H1 (cell line): Measurements from ENCODE around the gene MIPEP. TPM values are rescaled to one million over a fixed set of nuclear protein-coding genes. Genes with fewer than 3 reads are reported as not detected.

Experiments used
- JUND ChIP-seq: IDR thresholded peaks from 2 replicates; pipeline ENCODE4 v1.6.1; 2011; ENCODE audit warnings: mild to moderate bottlenecking, improper control_type of control experiment, low read length
- POLR2A ChIP-seq, 2 experiments: IDR thresholded peaks; 1 replicate in 1 of 2; 2 replicates in 1 of 2; pipeline ENCODE4 v1.6.1; 2011; ENCODE audit warnings: low read depth in 2 of 2, low read length in 2 of 2, mild to moderate bottlenecking in 2 of 2; ENCODE audit errors: control extremely low read depth in 1 of 2
- POU5F1 ChIP-seq: IDR thresholded peaks from 2 replicates; pipeline ENCODE4 v1.6.1; 2011; ENCODE audit warnings: low read depth, mild to moderate bottlenecking, low read length, moderate library complexity
- SIX5 ChIP-seq: IDR thresholded peaks from 2 replicates; pipeline ENCODE4 v1.6.1; 2011; ENCODE audit warnings: mild to moderate bottlenecking, low read depth, low read length
- TEAD4 ChIP-seq: IDR thresholded peaks from 2 replicates; pipeline ENCODE4 v1.6.1; 2012; ENCODE audit warnings: low read depth, low read length, inconsistent platforms, mixed read lengths
- ZNF274 ChIP-seq: IDR thresholded peaks from 2 replicates; pipeline ENCODE4 v1.7.0; 2012; ENCODE audit warnings: low read length, borderline replicate concordance; ENCODE audit errors: extremely low read depth
- polyA plus RNA-seq, 7 experiments: library from polyadenylated mRNA; depleted of rRNA in 3 of 7; stranded (reverse) in 5 of 7; unstranded in 2 of 7; fragments of >200 nt in 5 of 7; fragments of 200-250 nt in 2 of 7; gene quantifications; 1 replicate in 5 of 7; 2 replicates in 1 of 7; 4 replicates in 1 of 7; pipeline versions ENCODE4 v1.2.1 to v1.2.3, GENCODE V29; 2011 to 2013; ENCODE audit warnings: missing spikeins in 2 of 7, mixed read lengths in 2 of 7
- total RNA-seq: library from RNA; stranded (reverse); fragmentation: NEBNext Ultra II Directional; extraction: Animal tissue kit (Norgen Biotek cat#: 25700); gene quantifications from 2 replicates; pipeline ENCODE4 v1.2.1, GENCODE V29; 2021
- TF ChIP-seq, protein P1 (sequence below): fragments of 300-600 bp; sonication (generic); IDR thresholded peaks from 2 replicates; pipeline ENCODE4 v1.7.1; 2012; ENCODE audit warnings: low read length, moderate library complexity, mild to moderate bottlenecking, inconsistent platforms; ENCODE audit not compliant: insufficient replicate concordance
- TF ChIP-seq, protein P2 (sequence below): IDR thresholded peaks from 2 replicates; pipeline ENCODE4 v1.6.1; 2012; ENCODE audit warnings: low read length, inconsistent platforms

MIPEP gene
- total and polyA plus RNA-seq, 2 of the 8 experiments (the other 6 are each of a cell fraction or from before 2014, with no cell fraction given) = 24.0 to 24.2 TPM

DNA sequence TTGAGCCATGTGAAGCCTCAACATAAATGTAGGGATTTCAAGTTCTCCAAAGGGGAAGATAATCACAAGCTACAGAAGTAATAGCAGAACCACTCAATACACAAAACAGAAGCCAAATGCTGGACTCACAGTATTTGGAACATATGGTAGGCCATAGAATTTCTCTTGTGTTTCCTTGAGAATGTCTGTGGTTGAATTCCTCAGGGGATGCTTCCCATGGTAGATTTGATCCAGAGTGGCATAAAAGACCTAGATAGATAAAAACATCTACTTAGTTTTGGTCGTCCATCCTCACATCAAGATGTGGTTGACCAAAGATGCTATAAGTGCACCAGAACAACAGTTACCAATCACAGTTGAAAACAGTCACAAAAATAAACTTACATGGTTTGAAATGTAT is 83.4 kb downstream of the MIPEP start (continued):
- TF ChIP-seq, protein P1, sequence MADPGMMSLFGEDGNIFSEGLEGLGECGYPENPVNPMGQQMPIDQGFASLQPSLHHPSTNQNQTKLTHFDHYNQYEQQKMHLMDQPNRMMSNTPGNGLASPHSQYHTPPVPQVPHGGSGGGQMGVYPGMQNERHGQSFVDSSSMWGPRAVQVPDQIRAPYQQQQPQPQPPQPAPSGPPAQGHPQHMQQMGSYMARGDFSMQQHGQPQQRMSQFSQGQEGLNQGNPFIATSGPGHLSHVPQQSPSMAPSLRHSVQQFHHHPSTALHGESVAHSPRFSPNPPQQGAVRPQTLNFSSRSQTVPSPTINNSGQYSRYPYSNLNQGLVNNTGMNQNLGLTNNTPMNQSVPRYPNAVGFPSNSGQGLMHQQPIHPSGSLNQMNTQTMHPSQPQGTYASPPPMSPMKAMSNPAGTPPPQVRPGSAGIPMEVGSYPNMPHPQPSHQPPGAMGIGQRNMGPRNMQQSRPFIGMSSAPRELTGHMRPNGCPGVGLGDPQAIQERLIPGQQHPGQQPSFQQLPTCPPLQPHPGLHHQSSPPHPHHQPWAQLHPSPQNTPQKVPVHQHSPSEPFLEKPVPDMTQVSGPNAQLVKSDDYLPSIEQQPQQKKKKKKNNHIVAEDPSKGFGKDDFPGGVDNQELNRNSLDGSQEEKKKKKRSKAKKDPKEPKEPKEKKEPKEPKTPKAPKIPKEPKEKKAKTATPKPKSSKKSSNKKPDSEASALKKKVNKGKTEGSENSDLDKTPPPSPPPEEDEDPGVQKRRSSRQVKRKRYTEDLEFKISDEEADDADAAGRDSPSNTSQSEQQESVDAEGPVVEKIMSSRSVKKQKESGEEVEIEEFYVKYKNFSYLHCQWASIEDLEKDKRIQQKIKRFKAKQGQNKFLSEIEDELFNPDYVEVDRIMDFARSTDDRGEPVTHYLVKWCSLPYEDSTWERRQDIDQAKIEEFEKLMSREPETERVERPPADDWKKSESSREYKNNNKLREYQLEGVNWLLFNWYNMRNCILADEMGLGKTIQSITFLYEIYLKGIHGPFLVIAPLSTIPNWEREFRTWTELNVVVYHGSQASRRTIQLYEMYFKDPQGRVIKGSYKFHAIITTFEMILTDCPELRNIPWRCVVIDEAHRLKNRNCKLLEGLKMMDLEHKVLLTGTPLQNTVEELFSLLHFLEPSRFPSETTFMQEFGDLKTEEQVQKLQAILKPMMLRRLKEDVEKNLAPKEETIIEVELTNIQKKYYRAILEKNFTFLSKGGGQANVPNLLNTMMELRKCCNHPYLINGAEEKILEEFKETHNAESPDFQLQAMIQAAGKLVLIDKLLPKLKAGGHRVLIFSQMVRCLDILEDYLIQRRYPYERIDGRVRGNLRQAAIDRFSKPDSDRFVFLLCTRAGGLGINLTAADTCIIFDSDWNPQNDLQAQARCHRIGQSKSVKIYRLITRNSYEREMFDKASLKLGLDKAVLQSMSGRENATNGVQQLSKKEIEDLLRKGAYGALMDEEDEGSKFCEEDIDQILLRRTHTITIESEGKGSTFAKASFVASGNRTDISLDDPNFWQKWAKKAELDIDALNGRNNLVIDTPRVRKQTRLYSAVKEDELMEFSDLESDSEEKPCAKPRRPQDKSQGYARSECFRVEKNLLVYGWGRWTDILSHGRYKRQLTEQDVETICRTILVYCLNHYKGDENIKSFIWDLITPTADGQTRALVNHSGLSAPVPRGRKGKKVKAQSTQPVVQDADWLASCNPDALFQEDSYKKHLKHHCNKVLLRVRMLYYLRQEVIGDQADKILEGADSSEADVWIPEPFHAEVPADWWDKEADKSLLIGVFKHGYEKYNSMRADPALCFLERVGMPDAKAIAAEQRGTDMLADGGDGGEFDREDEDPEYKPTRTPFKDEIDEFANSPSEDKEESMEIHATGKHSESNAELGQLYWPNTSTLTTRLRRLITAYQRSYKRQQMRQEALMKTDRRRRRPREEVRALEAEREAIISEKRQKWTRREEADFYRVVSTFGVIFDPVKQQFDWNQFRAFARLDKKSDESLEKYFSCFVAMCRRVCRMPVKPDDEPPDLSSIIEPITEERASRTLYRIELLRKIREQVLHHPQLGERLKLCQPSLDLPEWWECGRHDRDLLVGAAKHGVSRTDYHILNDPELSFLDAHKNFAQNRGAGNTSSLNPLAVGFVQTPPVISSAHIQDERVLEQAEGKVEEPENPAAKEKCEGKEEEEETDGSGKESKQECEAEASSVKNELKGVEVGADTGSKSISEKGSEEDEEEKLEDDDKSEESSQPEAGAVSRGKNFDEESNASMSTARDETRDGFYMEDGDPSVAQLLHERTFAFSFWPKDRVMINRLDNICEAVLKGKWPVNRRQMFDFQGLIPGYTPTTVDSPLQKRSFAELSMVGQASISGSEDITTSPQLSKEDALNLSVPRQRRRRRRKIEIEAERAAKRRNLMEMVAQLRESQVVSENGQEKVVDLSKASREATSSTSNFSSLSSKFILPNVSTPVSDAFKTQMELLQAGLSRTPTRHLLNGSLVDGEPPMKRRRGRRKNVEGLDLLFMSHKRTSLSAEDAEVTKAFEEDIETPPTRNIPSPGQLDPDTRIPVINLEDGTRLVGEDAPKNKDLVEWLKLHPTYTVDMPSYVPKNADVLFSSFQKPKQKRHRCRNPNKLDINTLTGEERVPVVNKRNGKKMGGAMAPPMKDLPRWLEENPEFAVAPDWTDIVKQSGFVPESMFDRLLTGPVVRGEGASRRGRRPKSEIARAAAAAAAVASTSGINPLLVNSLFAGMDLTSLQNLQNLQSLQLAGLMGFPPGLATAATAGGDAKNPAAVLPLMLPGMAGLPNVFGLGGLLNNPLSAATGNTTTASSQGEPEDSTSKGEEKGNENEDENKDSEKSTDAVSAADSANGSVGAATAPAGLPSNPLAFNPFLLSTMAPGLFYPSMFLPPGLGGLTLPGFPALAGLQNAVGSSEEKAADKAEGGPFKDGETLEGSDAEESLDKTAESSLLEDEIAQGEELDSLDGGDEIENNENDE = no peak
- TF ChIP-seq SIX5 (no peak), TEAD4 (no peak), ZNF274 (no peak), JUND (no peak), POLR2A (IDR thresholded peaks at IDR 0.05; ENCODE audit: control extremely low read depth in 1 of 2, low read depth in 2 of 2, low read length in 2 of 2) (no peak), POU5F1 (no peak)
- TF ChIP-seq, protein P2, sequence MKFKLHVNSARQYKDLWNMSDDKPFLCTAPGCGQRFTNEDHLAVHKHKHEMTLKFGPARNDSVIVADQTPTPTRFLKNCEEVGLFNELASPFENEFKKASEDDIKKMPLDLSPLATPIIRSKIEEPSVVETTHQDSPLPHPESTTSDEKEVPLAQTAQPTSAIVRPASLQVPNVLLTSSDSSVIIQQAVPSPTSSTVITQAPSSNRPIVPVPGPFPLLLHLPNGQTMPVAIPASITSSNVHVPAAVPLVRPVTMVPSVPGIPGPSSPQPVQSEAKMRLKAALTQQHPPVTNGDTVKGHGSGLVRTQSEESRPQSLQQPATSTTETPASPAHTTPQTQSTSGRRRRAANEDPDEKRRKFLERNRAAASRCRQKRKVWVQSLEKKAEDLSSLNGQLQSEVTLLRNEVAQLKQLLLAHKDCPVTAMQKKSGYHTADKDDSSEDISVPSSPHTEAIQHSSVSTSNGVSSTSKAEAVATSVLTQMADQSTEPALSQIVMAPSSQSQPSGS = no peak
- TF ChIP-seq, all 59 proteins: peak for 0
